Tibial nerve (tissue), 4 donors: ENCODE data around the gene STMN3.

Source experiments
- EP300 ChIP-seq, 2 donors: sonication (generic); formaldehyde crosslinking; IDR thresholded peaks; one replicate each; pipeline ENCODE4 v1.6.1; 2017; ENCODE audit warnings: antibody characterized with exemption in 2 of 2, mild to moderate bottlenecking in 1 of 2
- POLR2A ChIP-seq, 2 donors: fragments of 450-650 bp; IDR thresholded peaks; one replicate each; pipeline ENCODE4 v1.6.1; 2017; ENCODE audit warnings: antibody characterized with exemption in 2 of 2, mild to moderate bottlenecking in 2 of 2, moderate library complexity in 2 of 2
- TF ChIP-seq, protein P1 (sequence below), 5 experiments: fragments of 200-600 bp in 3 of 5; fragments of 450-650 bp in 2 of 5; sonication (generic) in 3 of 5; IDR thresholded peaks; one replicate each; pipeline ENCODE4 v1.5.1; 2016 to 2019; ENCODE audit warnings: antibody characterized with exemption in 5 of 5, mild to moderate bottlenecking in 3 of 5, moderate library complexity in 2 of 5

GRCh38 chr20:63628246-63628975 lies 24.8 kb downstream of the STMN3 start:
- peak in 1 of 2 donors; percentile 53 for TF ChIP-seq EP300 (IDR thresholded peaks at IDR 0.05)
- TF ChIP-seq, protein P1, sequence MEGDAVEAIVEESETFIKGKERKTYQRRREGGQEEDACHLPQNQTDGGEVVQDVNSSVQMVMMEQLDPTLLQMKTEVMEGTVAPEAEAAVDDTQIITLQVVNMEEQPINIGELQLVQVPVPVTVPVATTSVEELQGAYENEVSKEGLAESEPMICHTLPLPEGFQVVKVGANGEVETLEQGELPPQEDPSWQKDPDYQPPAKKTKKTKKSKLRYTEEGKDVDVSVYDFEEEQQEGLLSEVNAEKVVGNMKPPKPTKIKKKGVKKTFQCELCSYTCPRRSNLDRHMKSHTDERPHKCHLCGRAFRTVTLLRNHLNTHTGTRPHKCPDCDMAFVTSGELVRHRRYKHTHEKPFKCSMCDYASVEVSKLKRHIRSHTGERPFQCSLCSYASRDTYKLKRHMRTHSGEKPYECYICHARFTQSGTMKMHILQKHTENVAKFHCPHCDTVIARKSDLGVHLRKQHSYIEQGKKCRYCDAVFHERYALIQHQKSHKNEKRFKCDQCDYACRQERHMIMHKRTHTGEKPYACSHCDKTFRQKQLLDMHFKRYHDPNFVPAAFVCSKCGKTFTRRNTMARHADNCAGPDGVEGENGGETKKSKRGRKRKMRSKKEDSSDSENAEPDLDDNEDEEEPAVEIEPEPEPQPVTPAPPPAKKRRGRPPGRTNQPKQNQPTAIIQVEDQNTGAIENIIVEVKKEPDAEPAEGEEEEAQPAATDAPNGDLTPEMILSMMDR (IDR thresholded peaks at IDR 0.05), result no peak
- no peak for TF ChIP-seq POLR2A (IDR thresholded peaks at IDR 0.05)
